Raji (cell line): Measurements from ENCODE around the gene CILP2.

Experiments used
- POLR2A ChIP-seq: IDR thresholded peaks from 2 replicates; pipeline ENCODE4 v1.6.1; 2011; ENCODE audit warnings: low read depth, low read length, control low read depth; ENCODE audit not compliant: insufficient read depth

Gene CILP2

DNA sequence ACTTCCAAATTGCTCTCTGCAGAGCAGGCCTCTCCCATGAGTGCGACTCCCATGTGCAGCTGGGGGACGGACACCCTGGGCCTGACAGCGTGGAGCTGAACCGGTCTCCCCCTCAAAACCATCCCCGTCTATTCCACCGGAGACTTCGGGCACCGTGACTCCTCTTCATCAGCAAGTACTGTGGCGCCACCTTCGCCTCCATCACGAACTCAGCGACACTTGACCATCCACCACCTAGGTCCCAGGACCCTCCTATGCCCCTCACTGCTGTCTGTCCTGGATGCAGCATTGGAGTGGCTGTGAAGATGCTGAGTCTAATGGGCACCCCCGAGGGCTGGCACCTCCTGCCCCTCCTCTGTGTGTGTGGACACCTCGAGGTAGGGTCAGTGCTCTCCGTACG, 20.6 kb downstream of the CILP2 start:
- TF ChIP-seq POLR2A = no peak

DNA sequence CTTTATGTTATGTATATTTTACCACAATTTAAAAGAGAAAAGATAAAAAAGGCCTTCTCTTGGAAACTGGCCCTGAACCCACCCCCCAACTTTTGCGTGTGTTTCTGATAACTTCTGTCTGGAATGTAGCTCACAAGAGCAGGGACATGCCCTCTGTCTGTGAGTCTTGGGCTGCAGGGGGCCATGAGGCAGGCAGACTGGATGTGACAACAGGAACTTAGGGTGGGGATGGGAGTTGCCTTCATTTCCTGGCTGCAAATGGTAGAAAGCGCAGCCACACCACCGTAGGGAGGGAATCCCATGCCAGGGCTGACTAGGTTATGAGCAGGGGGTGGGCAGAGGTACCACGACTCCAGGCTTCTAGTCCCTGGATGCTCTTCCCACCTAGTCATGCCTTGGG, 21.9 kb downstream of the CILP2 start:
- TF ChIP-seq POLR2A = no peak

- TF ChIP-seq POLR2A = no peak
Measured at GRCh38 chr19:19561946-19562664, 24.0 kb downstream of the CILP2 start.

DNA sequence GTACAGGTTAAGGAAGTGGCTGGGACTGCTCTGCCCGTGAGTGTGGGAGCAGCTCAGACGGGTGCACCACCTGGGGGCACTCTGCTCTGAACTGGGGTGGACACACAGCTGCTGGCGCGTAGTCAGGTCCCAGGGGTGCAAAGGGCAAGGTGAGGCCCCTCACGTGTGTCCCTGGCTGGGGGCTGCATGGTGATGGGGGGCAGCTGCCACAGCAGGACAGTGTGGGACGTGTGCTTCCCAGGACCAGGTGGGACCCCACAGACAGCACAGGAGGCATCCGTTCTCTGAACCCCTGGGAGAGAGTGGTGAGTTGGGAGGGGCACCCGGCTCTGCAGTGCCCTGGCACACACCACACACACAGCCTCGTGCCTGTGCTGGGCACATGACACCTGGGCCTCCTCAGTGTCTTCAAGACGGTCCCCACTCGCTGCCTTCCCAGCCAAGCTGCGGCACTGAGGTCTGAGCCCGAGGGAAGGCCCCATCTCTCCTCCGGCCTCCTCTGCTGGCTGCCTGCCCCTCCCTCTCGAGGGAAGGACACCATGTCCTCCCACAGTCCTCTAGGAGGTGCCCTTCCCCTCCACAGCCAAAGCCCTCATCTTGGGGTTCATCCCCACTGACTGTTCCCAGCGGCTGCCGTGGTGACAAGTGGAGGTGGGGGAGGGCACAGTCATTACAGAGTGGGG, 24.7 kb downstream of the CILP2 start:
- no peak for TF ChIP-seq POLR2A

DNA sequence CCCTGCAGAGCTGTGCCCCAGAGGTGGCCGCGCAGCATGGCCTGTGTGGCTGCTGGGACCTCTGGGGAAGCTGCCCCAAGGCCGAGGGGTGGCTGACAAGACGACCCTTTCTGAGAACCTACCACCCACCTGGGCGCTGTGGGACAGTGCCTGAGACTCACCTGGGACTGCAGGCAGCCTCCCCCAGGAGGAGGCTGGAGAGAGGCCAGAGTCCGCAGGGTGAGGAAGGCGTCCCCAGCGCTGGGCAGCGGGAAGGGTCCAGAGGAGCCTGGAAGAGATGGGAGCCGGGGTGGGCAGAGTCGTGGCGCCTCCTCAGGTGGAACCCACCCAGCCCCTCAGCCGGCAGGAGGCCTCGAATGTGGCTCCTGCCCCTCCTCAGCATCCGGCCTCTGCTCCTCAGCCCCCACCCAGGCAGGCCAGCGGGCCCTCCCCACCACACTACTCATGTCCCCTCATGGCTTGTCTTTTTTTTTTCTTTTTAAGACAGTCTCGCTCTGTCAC, 25.3 kb downstream of the CILP2 start:
- TF ChIP-seq POLR2A = no peak

DNA sequence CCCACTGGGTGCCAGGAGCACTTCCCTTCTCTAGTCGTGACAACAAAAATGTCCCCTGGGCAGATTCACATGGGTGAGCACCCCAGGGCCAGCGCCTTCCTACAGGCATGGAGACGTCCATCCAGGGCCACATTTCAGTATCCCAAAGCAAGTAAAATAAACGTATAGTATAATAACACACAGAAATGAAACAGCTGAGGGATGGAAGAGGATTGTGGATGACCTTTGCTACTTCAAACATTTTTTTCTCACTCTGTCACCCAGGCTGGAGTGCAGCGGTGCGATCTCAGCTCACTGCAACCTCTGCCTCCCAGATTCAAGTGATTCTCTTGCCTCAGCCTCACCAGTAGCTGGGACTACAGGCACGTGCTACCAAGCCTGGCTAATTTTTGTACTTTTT, 28.2 kb downstream of the CILP2 start:
- TF ChIP-seq POLR2A = no peak

DNA sequence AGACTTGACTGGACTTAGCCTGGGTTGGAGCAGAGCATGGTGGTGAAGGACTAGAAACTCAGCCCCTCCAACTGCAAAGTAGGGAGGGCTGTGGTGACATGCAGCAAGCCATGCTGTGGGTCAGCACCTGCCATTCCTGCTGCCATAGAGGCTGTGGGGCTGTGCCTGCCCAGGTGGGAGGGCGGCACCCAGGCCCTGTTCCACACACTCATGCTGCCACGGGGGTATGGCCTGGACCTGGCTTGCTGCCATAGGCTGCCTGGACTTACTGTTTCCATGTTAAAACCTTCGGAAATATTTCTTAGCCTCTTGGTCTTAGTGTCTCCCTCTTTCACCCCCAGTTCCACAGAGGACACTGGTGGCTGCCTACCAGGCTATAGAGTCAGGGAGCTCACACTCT, 29.3 kb downstream of the CILP2 start:
- no peak for TF ChIP-seq POLR2A

- TF ChIP-seq POLR2A = no peak
Measured at GRCh38 chr19:19568802-19569756, 31.0 kb downstream of the CILP2 start.

DNA sequence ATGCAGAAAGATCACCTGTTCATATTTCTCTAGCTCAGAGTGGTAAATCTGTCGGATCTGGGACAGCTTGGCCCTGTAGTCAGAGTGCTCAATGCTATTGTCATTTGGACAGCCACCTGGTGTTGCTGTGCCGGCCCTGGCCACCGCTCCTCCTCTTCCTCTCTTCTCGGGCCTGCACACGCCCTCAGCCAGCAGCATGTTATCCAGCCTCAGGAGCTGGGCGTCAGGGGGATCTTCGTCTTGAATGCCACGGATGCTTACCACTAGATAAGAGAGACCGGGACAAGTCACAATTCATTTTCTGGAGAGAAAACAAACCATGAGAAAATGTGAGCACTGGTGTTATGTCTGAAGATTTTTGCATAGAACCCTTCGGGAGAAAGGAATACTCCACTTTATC, 32.5 kb downstream of the CILP2 start:
- no peak for TF ChIP-seq POLR2A

DNA sequence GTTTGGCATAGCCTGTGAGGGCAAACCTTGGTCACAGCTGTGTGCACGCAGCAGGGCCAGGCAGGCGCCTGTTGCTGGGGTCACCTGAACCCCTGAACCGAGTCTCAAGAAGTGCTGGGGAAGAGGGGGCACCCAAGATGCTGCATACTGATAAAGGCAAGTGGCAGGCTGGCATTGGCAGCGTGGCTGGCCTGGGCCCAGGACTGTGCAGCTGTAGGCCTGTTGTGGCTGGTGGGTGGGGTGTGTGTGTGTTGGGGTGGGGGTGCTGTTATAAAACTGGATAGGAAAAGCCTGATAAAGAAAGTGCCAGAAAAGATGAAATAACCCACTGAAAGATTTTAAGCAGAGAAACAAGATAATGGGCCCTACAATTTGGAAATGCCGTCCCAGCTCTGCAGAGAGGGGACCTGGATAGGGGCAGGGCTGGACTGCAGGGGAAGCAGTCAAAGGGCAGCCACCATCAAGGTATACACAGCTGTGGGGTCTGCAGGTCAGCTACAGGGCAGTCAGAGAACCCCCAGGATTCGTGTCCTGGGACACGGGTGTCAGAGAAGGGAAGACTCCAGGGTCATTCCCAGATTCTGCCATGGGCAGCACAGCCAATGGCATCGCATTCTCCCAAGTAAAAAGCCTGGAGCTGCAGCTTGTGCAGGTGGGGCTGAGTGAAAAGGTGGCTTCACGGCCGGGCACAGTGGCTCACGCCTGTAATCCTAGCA, 33.2 kb downstream of the CILP2 start:
- no peak for TF ChIP-seq POLR2A

GRCh38 chr19:19575411-19575810, 37.3 kb downstream of the CILP2 start:
- no peak for TF ChIP-seq POLR2A

DNA sequence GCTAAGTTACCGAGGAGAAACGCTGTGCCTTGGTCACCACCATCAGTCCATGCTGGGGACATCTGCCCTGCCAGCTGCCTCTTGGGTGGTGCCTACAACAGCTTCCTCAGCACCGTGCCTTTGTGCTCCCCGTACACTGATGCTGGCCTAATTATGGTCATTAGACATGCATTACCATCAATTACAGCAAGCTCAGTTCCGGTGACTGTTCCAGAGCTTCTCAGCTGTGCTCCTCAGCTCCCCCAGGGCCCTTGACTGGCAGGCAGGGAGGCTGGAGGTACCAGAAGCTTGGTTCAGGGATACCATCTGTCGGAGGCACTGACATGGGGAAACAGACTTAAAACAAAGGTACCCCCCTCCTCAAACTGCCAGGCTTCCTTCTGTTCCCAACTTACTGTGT, 40.2 kb downstream of the CILP2 start:
- TF ChIP-seq POLR2A = no peak

GRCh38 chr19:19579533-19580361, 41.7 kb downstream of the CILP2 start:
- no peak for TF ChIP-seq POLR2A

DNA sequence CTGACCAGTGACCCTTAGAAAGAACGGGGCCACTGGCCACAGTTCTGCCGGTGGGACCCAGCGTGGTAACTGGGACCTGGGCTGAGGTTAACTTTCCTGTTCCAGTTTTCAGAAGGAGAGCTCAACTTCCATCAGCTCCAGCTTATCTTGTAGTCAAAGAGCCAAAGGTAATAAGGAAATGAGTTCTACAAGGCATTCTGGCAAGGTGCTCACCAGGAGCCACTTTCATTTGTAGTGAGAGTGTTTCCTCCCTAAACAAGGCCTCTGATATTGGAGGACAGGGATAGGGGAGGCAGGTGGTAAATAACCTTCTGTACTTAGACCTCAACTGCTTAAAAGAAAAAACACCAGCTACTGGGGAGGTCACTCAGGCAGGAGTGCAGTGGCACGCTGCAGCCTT, 42.4 kb downstream of the CILP2 start:
- TF ChIP-seq POLR2A = no peak

- TF ChIP-seq POLR2A = no peak
Measured at GRCh38 chr19:19581391-19581790, 43.3 kb downstream of the CILP2 start.

DNA sequence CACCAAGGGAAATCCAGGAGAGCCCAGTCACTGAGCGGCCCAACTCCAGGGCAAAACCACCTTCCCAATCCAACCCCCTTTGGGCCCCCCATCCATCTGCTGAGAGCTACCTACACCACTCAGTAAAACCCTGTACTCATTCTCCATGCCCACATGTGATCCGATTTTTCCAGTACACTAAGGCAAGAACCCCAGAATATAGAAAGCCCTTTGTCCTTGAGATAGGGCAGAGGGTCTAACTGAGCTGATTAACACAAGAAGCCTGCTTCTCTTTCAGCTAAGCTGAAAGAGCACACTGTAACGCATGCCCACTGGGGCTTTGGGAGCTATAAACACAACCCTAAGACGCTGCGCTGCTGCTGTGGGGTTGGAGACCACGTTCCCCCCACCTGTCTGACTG, 44.4 kb downstream of the CILP2 start:
- no peak for TF ChIP-seq POLR2A
